Stimulated activated CD4-positive, alpha-beta T cell treated with anti-CD3 and anti-CD28 coated beads, Interleukin-15, amount 100 ng/mL, for 1 hour (primary cell): ENCODE measurements around the gene CRYGS.
"Not testable (repeated sequence)": the region's sequence is repeated elsewhere in the genome, so short reads cannot be mapped to it uniquely, and the experiment has no call there.

ENCODE experiments used
- DNase-seq, 2 donors: peaks; one replicate each; pipeline ENCODE4 v3.0.0-alpha.2; 2020; ENCODE audit warnings: low read depth in 1 of 2, low spot score in 1 of 2

Gene CRYGS

GRCh38 chr3:186564586-186564985 is 20.4 kb upstream of the CRYGS start:
- DNase-seq = no peak

- DNase-seq = no peak
Measured at GRCh38 chr3:186552408-186553031, 8.3 kb upstream of the CRYGS start.

- DNase-seq = no peak
Measured at GRCh38 chr3:186551387-186551786, 7.2 kb upstream of the CRYGS start.

GRCh38 chr3:186549497-186549896 is 5.3 kb upstream of the CRYGS start:
- no peak for DNase-seq

GRCh38 chr3:186540835-186541226 is 3.3 kb downstream of the CRYGS start:
- no peak for DNase-seq

- DNase-seq = peak; percentile 50 to 61
Measured at GRCh38 chr3:186540221-186540834, 3.9 kb downstream of the CRYGS start.

GRCh38 chr3:186538779-186539178 is 5.4 kb downstream of the CRYGS start:
- no peak for DNase-seq

GRCh38 chr3:186536883-186537844 is 7.0 kb downstream of the CRYGS start:
- DNase-seq = no peak

GRCh38 chr3:186534113-186534669 is 10.0 kb downstream of the CRYGS start:
- DNase-seq = no peak

- no peak for DNase-seq
Measured at GRCh38 chr3:186532598-186533072, 11.5 kb downstream of the CRYGS start.

GRCh38 chr3:186531694-186532093 is 12.5 kb downstream of the CRYGS start:
- DNase-seq = not testable (repeated sequence)

GRCh38 chr3:186530415-186530814 is 13.8 kb downstream of the CRYGS start:
- DNase-seq = no peak

GRCh38 chr3:186529201-186529999 is 14.8 kb downstream of the CRYGS start:
- no peak for DNase-seq

- DNase-seq = no peak
Measured at GRCh38 chr3:186526256-186526606, 17.9 kb downstream of the CRYGS start.

- DNase-seq = no peak
Measured at GRCh38 chr3:186525369-186526255, 18.6 kb downstream of the CRYGS start.

GRCh38 chr3:186524616-186525015 is 19.6 kb downstream of the CRYGS start:
- DNase-seq = no peak

- DNase-seq = no peak
Measured at GRCh38 chr3:186523434-186523833, 20.7 kb downstream of the CRYGS start.

- DNase-seq = no peak
Measured at GRCh38 chr3:186523022-186523421, 21.2 kb downstream of the CRYGS start.

GRCh38 chr3:186520957-186521842 is 23.0 kb downstream of the CRYGS start:
- DNase-seq = no peak
